TTC549 (cell line): ENCODE measurements around the gene RNF34.

Experiments used
- FAIRE-seq: peaks from 2 replicates; lab custom pipeline; 2012; peaks lifted over from hg19 to GRCh38; lab: Jason Lieb, UNC

The RNF34 gene

GRCh38 chr12:121390856-121391255 lies 9.1 kb upstream of the RNF34 start:
- no peak for FAIRE-seq

DNA sequence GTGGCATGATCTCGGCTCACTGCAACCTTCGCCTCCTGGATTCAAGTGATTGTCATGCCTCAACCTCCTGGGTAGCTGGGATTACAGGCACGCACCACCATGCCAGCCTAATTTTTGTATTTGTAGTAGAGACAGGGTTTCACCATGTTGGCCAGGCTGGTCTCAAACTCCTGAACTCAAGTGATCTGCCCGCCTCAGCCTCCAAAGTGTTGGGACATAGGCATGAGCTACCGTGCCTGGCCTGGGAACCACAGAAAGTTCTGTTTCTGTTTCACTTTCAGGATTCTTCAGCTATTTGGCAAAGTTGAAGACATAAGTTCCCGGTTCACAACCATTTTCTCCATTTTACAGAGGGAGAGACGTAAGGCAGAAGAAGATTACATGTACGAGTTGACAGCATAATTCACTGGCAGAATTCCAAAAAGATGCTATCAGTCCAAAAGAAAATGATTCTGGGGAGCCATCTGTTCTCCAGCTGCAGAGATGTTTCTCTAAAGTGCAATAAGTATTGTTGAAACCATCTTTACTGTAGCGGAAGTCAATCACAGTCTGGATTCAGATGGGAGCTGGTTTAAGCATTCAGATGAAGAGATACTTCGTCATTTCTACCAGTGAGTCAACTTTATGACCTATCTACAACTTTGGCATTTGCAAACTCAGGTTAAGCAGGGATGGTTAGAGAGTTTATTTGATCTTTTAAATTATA lies 8.1 kb upstream of the RNF34 start:
- no peak for FAIRE-seq

DNA sequence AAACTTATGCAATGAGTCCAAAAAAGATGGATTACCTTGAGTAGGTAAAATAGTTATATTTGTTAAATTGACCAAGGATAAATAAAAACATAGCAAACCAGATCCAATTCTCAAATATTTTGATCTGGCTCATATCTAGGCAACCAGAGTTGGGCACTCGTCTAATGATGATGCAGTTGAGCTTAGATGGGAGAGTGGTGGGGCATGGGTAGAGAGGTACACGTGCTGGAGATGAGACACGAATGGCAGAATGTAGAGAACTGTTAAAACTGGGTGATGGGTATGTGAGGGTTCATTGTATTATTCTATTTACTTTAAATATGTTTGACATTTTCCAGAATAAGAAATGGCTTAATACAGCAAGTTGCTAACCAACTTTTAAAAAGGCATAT lies 7.6 kb upstream of the RNF34 start:
- FAIRE-seq, result no peak

DNA sequence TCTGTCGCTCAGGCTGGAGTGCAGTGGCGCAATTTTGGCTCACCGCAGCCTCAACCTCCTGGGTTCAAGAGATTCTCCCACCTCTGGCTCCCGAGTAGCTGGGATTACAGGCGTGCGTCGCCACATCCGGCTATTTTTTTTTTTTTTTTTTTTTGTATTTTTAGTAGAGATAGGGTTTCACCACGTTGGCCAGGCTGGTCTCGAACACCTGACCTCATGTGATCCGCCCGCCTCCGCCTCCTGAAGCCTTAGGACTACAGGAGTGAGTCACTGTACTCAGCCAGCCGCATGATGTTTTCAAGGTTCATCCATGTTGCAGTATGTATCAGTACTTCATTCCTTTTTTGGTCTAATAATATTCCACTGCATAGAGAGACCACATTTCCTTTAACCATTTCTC lies 2.4 kb upstream of the RNF34 start:
- no peak for FAIRE-seq

GRCh38 chr12:121398355-121398754 lies 1.6 kb upstream of the RNF34 start:
- FAIRE-seq, result no peak

- FAIRE-seq, result no peak
Observed at GRCh38 chr12:121400332-121401139, 618 bp downstream of the RNF34 start.

DNA sequence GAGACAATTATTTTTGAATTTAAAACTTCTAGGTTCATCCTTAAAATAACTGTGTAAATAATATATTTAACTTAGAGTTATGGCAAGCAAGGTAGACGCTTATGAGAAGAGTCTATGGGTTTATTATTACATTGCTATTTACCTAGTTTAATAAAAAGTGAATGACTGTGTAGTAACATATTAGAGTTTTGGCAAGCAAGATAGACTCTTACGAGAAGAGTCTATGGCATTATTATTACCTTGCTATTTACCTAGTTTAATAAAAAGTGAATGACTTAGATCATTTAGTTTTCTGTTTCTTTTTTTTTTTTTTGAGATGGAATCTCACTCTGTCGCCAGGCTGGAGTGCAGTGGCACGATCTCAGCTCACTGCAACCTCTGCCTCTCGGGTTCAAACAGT lies 3.8 kb downstream of the RNF34 start:
- FAIRE-seq, result no peak

GRCh38 chr12:121404734-121405133 lies 4.8 kb downstream of the RNF34 start:
- FAIRE-seq, result no peak

DNA sequence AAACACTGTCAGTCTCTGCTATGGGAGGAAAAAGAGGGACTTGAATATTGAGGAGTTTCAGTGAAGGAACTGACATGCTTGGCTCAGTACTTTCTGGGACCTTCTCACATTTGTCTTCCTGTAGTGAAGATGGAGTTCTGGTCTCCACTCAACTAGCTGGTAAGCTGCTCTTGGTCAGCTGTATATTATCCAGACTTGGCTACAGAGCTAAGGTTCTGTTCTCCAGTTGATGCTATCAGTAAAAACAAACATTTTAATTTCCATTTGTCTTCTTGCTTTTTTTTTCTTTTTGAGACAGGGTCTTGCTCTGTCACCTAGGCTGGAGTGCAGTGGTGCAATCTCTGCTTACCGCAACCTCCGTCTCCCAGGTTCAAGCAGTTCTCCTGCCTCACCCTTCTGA lies 5.3 kb downstream of the RNF34 start:
- no peak for FAIRE-seq

- FAIRE-seq, result no peak
Observed at GRCh38 chr12:121413917-121414316, 14.0 kb downstream of the RNF34 start.

DNA sequence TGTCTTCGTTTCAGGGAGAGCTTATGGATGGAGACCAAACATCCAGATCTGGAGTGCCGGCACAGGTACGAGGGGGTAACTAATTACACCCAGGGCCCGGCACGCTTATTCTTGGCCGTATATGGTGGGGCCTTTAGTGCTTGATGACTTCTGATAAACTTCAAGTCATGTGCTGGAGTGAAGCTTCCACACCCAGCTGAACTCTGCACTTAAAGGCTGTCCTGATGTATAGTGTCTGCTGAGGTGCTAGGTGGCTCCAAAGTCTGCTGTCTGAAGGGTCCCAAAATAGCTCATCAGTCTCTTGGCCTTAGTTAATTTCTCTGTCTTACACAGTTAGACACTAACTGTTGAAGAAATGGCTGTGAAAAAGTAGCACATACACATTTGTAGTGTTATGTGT lies 17.9 kb downstream of the RNF34 start:
- FAIRE-seq, result no peak

- FAIRE-seq, result no peak
Observed at GRCh38 chr12:121420109-121420508, 20.2 kb downstream of the RNF34 start.

- FAIRE-seq, result no peak
Observed at GRCh38 chr12:121423253-121423652, 23.3 kb downstream of the RNF34 start.

DNA sequence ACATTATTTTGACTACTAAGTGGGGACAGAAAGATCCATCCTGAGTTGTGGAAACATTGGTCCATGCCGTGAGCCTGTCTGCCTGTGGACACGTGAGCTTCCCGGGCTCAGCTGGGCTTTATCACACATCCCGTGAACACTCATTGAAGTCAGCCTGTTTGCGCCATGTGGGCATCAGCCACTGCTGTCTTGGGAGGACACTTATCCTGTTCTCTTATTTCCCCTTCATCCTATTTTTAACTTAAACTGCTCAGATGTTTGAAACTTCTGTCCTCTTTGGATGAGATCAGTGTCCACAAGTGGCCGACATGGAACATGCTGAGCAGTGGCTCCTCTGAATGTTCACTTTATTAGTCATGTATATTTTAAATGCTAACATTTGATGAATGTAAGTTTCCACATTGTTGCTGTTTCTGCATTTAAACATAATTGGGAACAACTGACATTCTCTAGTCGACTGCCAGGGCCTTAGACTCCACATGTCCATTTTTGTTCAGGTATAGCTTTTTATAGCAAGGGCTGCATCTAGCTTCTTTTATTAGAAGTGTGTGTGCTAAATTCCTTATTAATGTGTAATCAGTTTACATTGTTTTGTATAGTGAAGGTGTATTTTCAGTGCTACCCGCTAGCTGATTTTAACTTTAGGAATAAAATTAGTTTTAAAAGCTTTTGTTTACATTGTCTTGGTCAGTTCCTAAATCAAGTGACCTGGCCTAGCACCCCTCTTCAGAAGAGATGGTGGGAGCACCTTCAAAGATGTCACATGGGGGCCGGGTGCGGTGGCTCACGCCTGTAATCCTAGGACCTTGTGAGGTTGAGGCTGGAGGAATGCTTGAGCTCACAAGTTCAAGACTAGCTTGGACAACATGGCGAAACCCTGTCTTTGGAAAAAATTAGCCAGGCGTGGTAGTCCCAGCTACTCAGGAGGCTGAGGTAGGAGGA lies 24.0 kb downstream of the RNF34 start:
- FAIRE-seq, result no peak

DNA sequence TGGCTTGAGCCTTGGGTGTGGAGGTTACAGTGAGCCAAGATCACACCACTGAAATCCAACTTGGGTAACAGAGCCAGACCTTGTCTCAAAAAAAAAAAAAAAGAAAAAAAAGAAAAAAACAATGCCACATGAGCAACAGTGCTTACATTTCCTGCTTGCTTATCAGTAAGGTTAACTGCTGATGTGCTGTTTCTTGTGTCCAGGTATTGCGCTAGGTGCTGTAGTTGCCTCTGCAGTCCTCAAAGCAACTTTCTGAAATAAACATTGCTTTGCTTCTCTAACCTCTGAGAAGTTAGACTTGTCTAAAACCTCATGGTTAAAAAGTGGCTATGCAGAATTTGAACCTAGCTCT lies 24.7 kb downstream of the RNF34 start:
- FAIRE-seq, result no peak

DNA sequence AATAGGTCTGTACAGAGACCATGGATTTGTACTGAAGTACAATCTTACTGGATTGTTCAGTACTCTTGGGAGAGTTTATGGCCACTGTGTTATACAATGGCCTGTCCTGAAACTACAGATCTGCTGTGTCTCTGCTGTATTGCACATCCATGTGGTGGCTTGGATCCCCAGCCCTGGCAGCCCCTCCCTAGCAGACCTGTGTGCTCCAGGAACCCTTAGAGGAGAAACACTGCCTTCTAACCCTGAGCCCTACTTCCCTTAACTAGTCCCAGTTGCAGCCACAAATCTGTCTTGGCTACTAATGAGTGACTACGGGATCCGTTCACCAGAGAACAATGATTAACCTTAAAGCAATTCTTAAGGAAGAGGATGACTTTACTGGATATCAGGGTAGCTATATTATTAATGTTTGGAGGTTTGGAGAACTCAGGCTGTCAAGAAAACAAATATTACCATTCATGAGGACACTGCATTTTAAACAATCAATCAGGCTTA lies 27.7 kb downstream of the RNF34 start:
- no peak for FAIRE-seq

DNA sequence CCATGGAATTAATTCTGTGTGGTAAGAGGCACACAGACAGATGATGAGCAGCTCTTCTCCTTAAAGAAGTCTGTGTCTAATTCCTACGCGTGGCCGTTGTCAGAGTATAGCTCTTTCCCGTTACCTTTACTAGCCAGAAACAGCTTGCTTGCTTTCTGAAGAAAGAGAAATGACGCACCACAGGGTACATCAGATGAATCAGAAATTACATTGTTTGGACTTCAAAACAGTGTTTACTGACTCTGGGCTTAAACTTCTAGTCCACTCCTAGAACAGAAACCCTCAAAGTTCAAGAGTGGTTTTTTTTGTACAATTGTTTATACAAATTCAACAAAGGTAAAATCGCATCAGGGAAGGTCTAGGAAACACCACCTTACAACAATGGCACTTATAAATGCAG lies 29.0 kb downstream of the RNF34 start:
- no peak for FAIRE-seq

GRCh38 chr12:121430833-121431415 lies 31.0 kb downstream of the RNF34 start:
- FAIRE-seq, result no peak

- FAIRE-seq, result no peak
Observed at GRCh38 chr12:121432740-121433480, 33.0 kb downstream of the RNF34 start.

DNA sequence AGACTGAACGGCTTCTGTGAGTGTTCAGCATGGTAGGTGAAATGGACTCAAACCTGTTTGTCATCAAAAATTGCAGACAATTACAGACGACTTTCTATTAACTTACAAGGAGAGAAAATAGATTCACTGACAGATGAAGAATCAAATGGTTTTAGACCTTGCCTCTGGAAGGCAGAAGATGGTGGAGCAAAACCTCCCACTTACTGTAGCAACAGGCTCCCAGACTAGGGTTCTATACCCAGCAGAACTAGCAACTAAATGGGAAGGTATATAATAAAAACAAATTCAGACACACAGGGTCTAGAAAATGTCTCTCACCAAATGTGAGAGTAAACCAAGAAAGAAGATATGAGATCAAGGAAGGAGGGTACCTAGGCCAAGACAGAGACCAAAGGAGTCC lies 36.8 kb downstream of the RNF34 start:
- FAIRE-seq, result no peak

GRCh38 chr12:121438905-121439304 lies 39.0 kb downstream of the RNF34 start:
- no peak for FAIRE-seq

DNA sequence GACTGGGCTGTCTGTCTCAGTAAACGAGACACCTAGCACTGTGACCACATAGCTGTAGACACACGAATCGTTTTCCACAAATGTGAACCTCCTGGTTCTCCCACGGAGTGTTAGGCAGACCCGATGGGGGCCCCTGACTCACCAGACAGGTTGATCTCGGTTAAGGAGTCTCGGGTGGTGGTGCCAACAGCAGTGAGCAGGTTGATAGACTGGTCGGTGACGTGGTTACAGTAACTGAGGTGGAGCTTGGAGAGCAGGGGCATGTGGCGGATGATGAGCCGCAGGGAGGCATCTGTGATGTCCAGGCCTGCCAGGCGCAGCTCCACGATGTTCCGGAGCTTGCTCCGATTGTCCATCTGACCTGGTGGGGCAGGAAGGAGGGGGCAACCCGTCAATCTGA lies 39.8 kb downstream of the RNF34 start:
- no peak for FAIRE-seq
